CD4-positive, alpha-beta T cell (primary cell): ENCODE data around the gene PHACTR4. TPM values are rescaled to one million over a fixed set of nuclear protein-coding genes. Genes with fewer than 3 reads are reported as not detected.
"Not testable (repeated sequence)": the region's sequence is repeated elsewhere in the genome, so short reads cannot be mapped to it uniquely, and the experiment has no call there.

Experiments used
- ATAC-seq: fragments of 200-7000 bp; cut with Tn5 transposase; one replicate; pipeline ENCODE4 v1.10.0; 2022; ENCODE audit warnings: mild to moderate bottlenecking; ENCODE audit not compliant: poor library complexity
- CTCF ChIA-PET: fragments of 350-600 bp; sonication (Branson Sonifier 250); formaldehyde crosslinking; loops from one replicate; lab custom pipeline; 2021; ENCODE audit warnings: antibody characterized with exemption, inconsistent platforms; lab: Charles Lee
- POLR2A ChIA-PET: fragments of 350-600 bp; sonication (Branson Sonifier 250); formaldehyde crosslinking; loops from one replicate; lab custom pipeline; 2021; ENCODE audit warnings: antibody characterized with exemption, inconsistent platforms; lab: Charles Lee
- DNase-seq, 14 experiments: peaks; one replicate each; pipeline ENCODE4 v3.0.0-alpha.2; 2013 to 2020; ENCODE audit warnings: mixed read lengths in 2 of 14
- H3K27ac ChIP-seq, 2 donors: one replicate each; pipeline versions ENCODE4 v1.5.1 to v1.7.0; 2013; ENCODE audit warnings: low read length in 2 of 2, low read depth in 1 of 2, mild to moderate bottlenecking in 1 of 2
- H3K27me3 ChIP-seq, 2 experiments: 1 replicate in 1 of 2; 2 replicates in 1 of 2; pipeline versions ENCODE4 v1.6.1 to v1.7.0; 2013; ENCODE audit warnings: low read length in 2 of 2, control low read depth in 1 of 2, mild to moderate bottlenecking in 1 of 2, moderate library complexity in 1 of 2; ENCODE audit not compliant: insufficient read depth in 2 of 2, control insufficient read depth in 1 of 2
- H3K36me3 ChIP-seq: one replicate; pipeline ENCODE4 v1.6.1; 2013; ENCODE audit warnings: low read length, control low read depth; ENCODE audit not compliant: insufficient read depth
- H3K4me1 ChIP-seq: one replicate; pipeline ENCODE4 v1.6.1; 2013; ENCODE audit warnings: low read length, control low read depth; ENCODE audit not compliant: insufficient read depth
- H3K4me3 ChIP-seq: one replicate; pipeline ENCODE4 v1.5.1; 2013; ENCODE audit warnings: mild to moderate bottlenecking, low read length, moderate library complexity
- H3K9me3 ChIP-seq, 2 experiments: 1 replicate in 1 of 2; 2 replicates in 1 of 2; pipeline versions ENCODE4 v1.6.1 to v1.7.0; 2013; ENCODE audit warnings: low read length in 2 of 2, mild to moderate bottlenecking in 2 of 2, control low read depth in 1 of 2, moderate library complexity in 1 of 2; ENCODE audit not compliant: control insufficient read depth in 1 of 2, insufficient read depth in 1 of 2
- H3K27ac Mint-ChIP-seq: one replicate; pipeline ENCODE4 v1.8.0; 2020; ENCODE audit warnings: mixed read lengths
- H3K27me3 Mint-ChIP-seq: one replicate; pipeline ENCODE4 v1.8.0; 2021; ENCODE audit warnings: mixed read lengths
- H3K36me3 Mint-ChIP-seq: one replicate; pipeline ENCODE4 v1.8.0; 2021; ENCODE audit warnings: low read depth, mixed read lengths
- H3K4me1 Mint-ChIP-seq: one replicate; pipeline ENCODE4 v1.8.0; 2021; ENCODE audit warnings: low read depth, mixed read lengths
- H3K4me3 Mint-ChIP-seq: one replicate; pipeline ENCODE4 v1.8.0; 2020; ENCODE audit warnings: mild to moderate bottlenecking, mixed read lengths
- H3K9me3 Mint-ChIP-seq: one replicate; pipeline ENCODE4 v1.8.0; 2020; ENCODE audit warnings: mixed read lengths
- intact Hi-C, 2 experiments: fragments of 100-400 bp; cut with DNase I in 1 of 2; cut with micrococcal nuclease in 1 of 2; formaldehyde crosslinking; loops; one replicate each; pipeline versions ENCODE4 v1.15.1 to v1.9.0; 2023 to 2025; cut with DNase I, micrococcal nuclease
- total RNA-seq, 174 experiments: library from RNA in 2 of 174; stranded (reverse) in 2 of 174; gene quantifications; one replicate each; pipeline ENCODE4 v1.2.3 and lab custom pipeline; 2021 to 2026
- TF ChIP-seq, protein P1 (sequence below): fragments of 200-600 bp; IDR thresholded peaks from one replicate; pipeline ENCODE4 v1.8.0; 2022; ENCODE audit warnings: antibody characterized with exemption, mild to moderate bottlenecking

PHACTR4 gene
- total RNA-seq, 2 experiments from 2014 or later, result 26.0 to 26.3 TPM

DNA sequence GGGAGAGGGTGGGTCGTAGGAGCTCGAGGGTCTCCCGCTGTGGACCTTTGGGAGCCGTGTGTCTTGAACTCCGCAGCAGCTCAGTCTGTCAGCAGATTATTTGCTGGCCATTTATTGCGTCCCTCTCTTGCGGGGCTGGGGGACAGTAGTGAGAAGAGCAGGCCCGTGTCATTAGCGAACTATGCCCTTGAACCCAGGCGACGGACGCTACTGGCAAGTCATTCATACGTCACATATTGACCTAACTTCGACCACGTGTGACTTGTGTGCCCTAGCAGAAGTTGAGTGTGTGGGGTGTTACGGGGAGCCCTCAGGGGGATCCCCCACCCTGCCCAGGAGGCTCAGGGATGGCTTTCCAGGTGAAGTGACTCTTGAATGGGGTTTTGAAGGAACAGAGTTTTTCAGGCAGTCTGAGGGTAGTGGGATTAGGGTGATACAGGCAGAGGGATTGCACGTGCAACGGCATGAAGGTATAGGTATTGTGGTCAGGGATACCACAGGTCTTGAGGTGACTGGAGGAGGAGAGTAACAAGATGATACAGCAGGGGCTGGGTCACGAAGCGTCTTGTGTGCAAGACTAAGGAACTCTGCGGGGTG is 149.3 kb downstream of the PHACTR4 start:
- Mint-ChIP-seq H3K36me3 (peaks cover 22% of the 10 kb centered on the region), H3K4me3 (peak overlapping the region; percentile 86), H3K9me3 (no peaks in the 10 kb centered on the region), H3K27me3 (no peaks in the 10 kb centered on the region), H3K27ac (peak overlapping the region; percentile 83), H3K4me1 (peaks cover 33% of the 10 kb centered on the region)
- H3K27ac ChIP-seq, result no peak overlapping the region
- TF ChIP-seq, protein P1, sequence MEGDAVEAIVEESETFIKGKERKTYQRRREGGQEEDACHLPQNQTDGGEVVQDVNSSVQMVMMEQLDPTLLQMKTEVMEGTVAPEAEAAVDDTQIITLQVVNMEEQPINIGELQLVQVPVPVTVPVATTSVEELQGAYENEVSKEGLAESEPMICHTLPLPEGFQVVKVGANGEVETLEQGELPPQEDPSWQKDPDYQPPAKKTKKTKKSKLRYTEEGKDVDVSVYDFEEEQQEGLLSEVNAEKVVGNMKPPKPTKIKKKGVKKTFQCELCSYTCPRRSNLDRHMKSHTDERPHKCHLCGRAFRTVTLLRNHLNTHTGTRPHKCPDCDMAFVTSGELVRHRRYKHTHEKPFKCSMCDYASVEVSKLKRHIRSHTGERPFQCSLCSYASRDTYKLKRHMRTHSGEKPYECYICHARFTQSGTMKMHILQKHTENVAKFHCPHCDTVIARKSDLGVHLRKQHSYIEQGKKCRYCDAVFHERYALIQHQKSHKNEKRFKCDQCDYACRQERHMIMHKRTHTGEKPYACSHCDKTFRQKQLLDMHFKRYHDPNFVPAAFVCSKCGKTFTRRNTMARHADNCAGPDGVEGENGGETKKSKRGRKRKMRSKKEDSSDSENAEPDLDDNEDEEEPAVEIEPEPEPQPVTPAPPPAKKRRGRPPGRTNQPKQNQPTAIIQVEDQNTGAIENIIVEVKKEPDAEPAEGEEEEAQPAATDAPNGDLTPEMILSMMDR, result no peak
- ChIA-PET CTCF (interaction anchor here (0.7 to 1.8 kb wide), 10 partner anchors 9 to 662 kb away, joined by 3 to 12 read pairs (median 4); partner anchors contain the start of genes SRSF4, TRNAU1AP and YTHDF2), POLR2A (interaction anchor here (0.9 to 4.2 kb wide), 7 partner anchors 9 to 150 kb away, joined by 3 to 32 read pairs (median 4); partner anchors contain the start of genes GMEB1, RCC1, RNU11 and TRNAU1AP)
- H3K4me1 ChIP-seq, result peaks cover 19% of the 10 kb centered on the region
- DNase-seq (peak in 4 of 14 experiments; percentile 6 to 58 (median 37)), ATAC-seq (no peak)
- no peaks in the 10 kb centered on the region for H3K27me3 ChIP-seq
- intact Hi-C loops, result loop anchor here (1.0 to 5.0 kb wide), 11 partner anchors 13 to 663 kb away; partner anchors contain the start of genes TRNAU1AP (in 2 of the 2), RCC1 (in 1 of the 2), SRSF4 (in 1 of the 2) and TAF12 (in 1 of the 2)
- H3K36me3 ChIP-seq, result peaks cover 12% of the 10 kb centered on the region
- no peaks in the 10 kb centered on the region for H3K9me3 ChIP-seq
- peak overlapping the region; percentile 66 for H3K4me3 ChIP-seq

DNA sequence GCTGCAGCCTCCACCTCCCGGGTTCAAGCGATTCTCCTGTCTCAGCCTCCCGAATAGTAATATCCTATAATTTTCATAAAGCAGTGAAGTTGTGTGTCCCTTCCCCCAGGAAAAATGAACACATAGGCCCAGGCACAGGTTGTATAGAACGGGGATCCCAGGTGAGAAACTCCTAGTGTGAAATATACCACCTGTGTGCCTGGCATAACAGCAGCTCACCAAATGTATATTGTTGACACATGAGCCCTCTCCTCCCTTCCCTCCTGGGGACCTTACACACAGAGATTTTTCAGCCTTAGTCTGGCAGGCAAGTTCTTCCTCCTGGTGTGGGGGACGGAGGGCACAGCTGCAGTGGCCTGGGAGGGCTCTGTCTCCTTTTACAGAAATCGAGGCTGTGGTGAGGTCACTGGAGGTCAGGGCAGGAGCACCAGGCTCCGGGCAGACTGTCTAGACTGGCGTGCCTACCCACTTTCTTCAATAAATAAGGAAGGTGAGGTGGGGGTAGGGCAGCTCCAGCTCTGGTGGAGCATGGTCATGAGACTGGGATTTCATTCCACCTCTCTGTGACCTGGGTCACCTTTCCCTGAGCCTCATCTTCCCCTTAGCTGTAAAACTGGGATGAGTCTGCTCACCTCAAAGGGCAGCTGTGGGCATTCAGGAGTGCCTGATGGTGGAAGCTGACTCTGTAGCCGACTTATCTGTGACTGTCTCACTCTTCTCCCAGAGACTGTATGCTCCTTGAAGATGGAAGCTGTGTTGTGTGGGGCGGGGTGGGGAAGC is 150.6 kb downstream of the PHACTR4 start:
- no peak overlapping the region for H3K27ac Mint-ChIP-seq
- H3K36me3 ChIP-seq, result no peaks in the 10 kb centered on the region
- intact Hi-C loops, result loop anchor here (1.0 to 5.0 kb wide), 7 partner anchors 33 to 662 kb away; partner anchors contain the start of genes SRSF4 (in 1 of the 2), TAF12 (in 1 of the 2) and TRNAU1AP (in 1 of the 2)
- H3K4me1 ChIP-seq, result peaks cover 19% of the 10 kb centered on the region
- CTCF ChIA-PET, result interaction anchor here (1.3 kb wide), 1 partner anchor 61 kb away, joined by 4 read pairs; no protein-coding TSS in a partner anchor
- no peak overlapping the region for H3K4me3 ChIP-seq
- DNase-seq, result no peak
- H3K27me3 ChIP-seq, result no peaks in the 10 kb centered on the region
- peaks cover 14% of the 10 kb centered on the region for H3K36me3 Mint-ChIP-seq
- POLR2A ChIA-PET, result interaction anchor here (0.9 to 1.6 kb wide), 5 partner anchors 13 to 356 kb away, joined by 3 to 5 read pairs (median 4); no protein-coding TSS in a partner anchor
- TF ChIP-seq, protein P1, result no peak
- ATAC-seq, result no peak
- peak overlapping the region; percentile 45 for H3K4me3 Mint-ChIP-seq
- no peak overlapping the region for H3K27ac ChIP-seq
- H3K9me3 Mint-ChIP-seq, result no peaks in the 10 kb centered on the region
- peaks cover 33% of the 10 kb centered on the region for H3K4me1 Mint-ChIP-seq
- no peaks in the 10 kb centered on the region for H3K9me3 ChIP-seq
- no peaks in the 10 kb centered on the region for H3K27me3 Mint-ChIP-seq

DNA sequence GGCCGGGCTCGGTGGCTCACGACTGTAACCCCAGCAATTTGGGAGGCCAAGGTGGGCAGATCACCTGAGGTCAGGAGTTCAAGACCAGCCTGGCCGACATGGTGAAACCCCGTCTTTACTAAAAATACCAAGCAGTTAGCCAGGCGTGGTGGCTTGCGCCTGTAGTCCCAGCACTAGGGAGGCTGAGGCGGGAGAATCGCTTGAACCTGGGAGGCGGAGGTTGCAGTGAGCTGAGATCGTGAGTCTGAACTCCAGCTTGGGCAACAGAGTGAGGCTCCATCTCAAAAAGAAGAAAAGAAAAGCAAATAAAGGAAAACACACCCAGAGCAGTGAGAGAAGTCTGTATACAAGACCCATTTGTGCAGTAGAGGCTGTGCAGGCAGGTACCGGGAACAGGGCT is 151.3 kb downstream of the PHACTR4 start:
- CTCF ChIA-PET, H3K27ac ChIP-seq, H3K27me3 Mint-ChIP-seq, H3K36me3 ChIP-seq, ATAC-seq, H3K4me3 ChIP-seq, intact Hi-C loops, H3K4me3 Mint-ChIP-seq, H3K9me3 ChIP-seq, H3K27ac Mint-ChIP-seq, H3K9me3 Mint-ChIP-seq, H3K27me3 ChIP-seq, DNase-seq: not testable (repeated sequence)
- H3K4me1 Mint-ChIP-seq, result peaks cover 33% of the 10 kb centered on the region
- POLR2A ChIA-PET, result interaction anchor here (0.9 to 1.6 kb wide), 5 partner anchors 14 to 356 kb away, joined by 3 to 5 read pairs (median 4); no protein-coding TSS in a partner anchor
- peaks cover 14% of the 10 kb centered on the region for H3K36me3 Mint-ChIP-seq
- H3K4me1 ChIP-seq, result peaks cover 19% of the 10 kb centered on the region
